HepG2 (cell line): ENCODE results near the gene SMARCB1. TPM values are rescaled to one million over a fixed set of nuclear protein-coding genes. Genes with fewer than 3 reads are reported as not detected.

Experiments used
- ATM ChIP-seq: fragments of 450-650 bp; IDR thresholded peaks from 2 replicates; pipeline ENCODE4 v1.7.1; 2017; ENCODE audit warnings: mild to moderate bottlenecking, borderline replicate concordance
- CBX2 ChIP-seq, 2 experiments: fragments of 200-600 bp in 1 of 2; sonication (generic); formaldehyde crosslinking in 1 of 2; IDR thresholded peaks; 2 replicates each; pipeline versions ENCODE4 v1.7.0 to v1.8.1; 2018 to 2022; ENCODE audit warnings: low read depth in 2 of 2, low read length in 1 of 2, mild to moderate bottlenecking in 1 of 2, missing genetic modification reagents in 1 of 2
- CENPT ChIP-seq: sonication (generic); formaldehyde crosslinking; IDR thresholded peaks from 2 replicates; pipeline ENCODE4 v1.8.0; 2022; ENCODE audit warnings: low read depth, mild to moderate bottlenecking, moderate library complexity, missing genetic modification reagents
- CHD2 ChIP-seq: IDR thresholded peaks from 2 replicates; pipeline ENCODE4 v1.6.1; 2011; ENCODE audit warnings: low read depth, low read length, improper control_type of control experiment
- CREB1 ChIP-seq, 2 experiments: fragments of 450-650 bp in 1 of 2; IDR thresholded peaks; 2 replicates each; pipeline ENCODE4 v1.6.1; 2016 to 2017; ENCODE audit warnings: control low read depth in 1 of 2, mild to moderate bottlenecking in 1 of 2, missing compliant biosample characterization in 1 of 2, missing genetic modification characterization in 1 of 2
- HDAC2 ChIP-seq: sonication (generic); formaldehyde crosslinking; IDR thresholded peaks from 2 replicates; pipeline ENCODE4 v1.4.0; 2020; ENCODE audit warnings: missing genetic modification reagents
- HOXA5 ChIP-seq: sonication (generic); formaldehyde crosslinking; IDR thresholded peaks from 2 replicates; pipeline ENCODE4 v1.4.0; 2020; ENCODE audit warnings: missing genetic modification reagents
- ISL2 ChIP-seq: sonication (generic); formaldehyde crosslinking; IDR thresholded peaks from 2 replicates; pipeline ENCODE4 v1.5.0; 2020; ENCODE audit warnings: missing genetic modification reagents
- MEF2D ChIP-seq: sonication (generic); formaldehyde crosslinking; IDR thresholded peaks from 2 replicates; pipeline ENCODE4 v1.5.1; 2020; ENCODE audit warnings: mild to moderate bottlenecking, missing genetic modification reagents
- RBFOX2 ChIP-seq: fragments of 200-400 bp; formaldehyde crosslinking; IDR thresholded peaks from 2 replicates; pipeline ENCODE4 v1.6.1; 2017; ENCODE audit warnings: low read depth, mild to moderate bottlenecking, low read length
- SMARCC2 ChIP-seq: fragments of 450-650 bp; IDR thresholded peaks from 2 replicates; pipeline ENCODE4 v1.6.1; 2017; ENCODE audit warnings: antibody characterized with exemption, mild to moderate bottlenecking
- SRY ChIP-seq: sonication (generic); formaldehyde crosslinking; IDR thresholded peaks from 2 replicates; pipeline ENCODE4 v1.8.0; 2022; ENCODE audit warnings: mild to moderate bottlenecking, missing genetic modification reagents
- STAG1 ChIP-seq: sonication (generic); formaldehyde crosslinking; IDR thresholded peaks from 2 replicates; pipeline ENCODE4 v1.4.0; 2020; ENCODE audit warnings: missing genetic modification reagents
- U2AF2 ChIP-seq: fragments of 200-400 bp; formaldehyde crosslinking; IDR thresholded peaks from 2 replicates; pipeline ENCODE4 v1.6.1; 2017; ENCODE audit warnings: low read depth, mild to moderate bottlenecking, low read length
- YEATS4 ChIP-seq: sonication (generic); formaldehyde crosslinking; IDR thresholded peaks from 2 replicates; pipeline ENCODE4 v1.4.0; 2020; ENCODE audit warnings: missing genetic modification reagents, borderline replicate concordance
- ZC3H13 ChIP-seq: sonication (generic); formaldehyde crosslinking; IDR thresholded peaks from 2 replicates; pipeline ENCODE4 v1.8.1; 2023; ENCODE audit warnings: mild to moderate bottlenecking, missing genetic modification reagents, moderate library complexity
- ZFP62 ChIP-seq: sonication (generic); formaldehyde crosslinking; IDR thresholded peaks from 2 replicates; pipeline ENCODE4 v1.4.0; 2020; ENCODE audit warnings: missing genetic modification reagents
- ZNF232 ChIP-seq: sonication (generic); formaldehyde crosslinking; IDR thresholded peaks from 2 replicates; pipeline ENCODE4 v1.4.0; 2020; ENCODE audit warnings: missing genetic modification reagents, borderline replicate concordance
- ZNF724P ChIP-seq: sonication (generic); formaldehyde crosslinking; IDR thresholded peaks from 2 replicates; pipeline ENCODE4 v1.8.0; 2022; ENCODE audit warnings: missing genetic modification reagents, borderline replicate concordance
- ZNF761 ChIP-seq: sonication (generic); formaldehyde crosslinking; conservative IDR thresholded peaks from 2 replicates; pipeline ENCODE4 v1.4.0; 2020; ENCODE audit warnings: mild to moderate bottlenecking, missing genetic modification reagents
- ZNF780A ChIP-seq: sonication (generic); formaldehyde crosslinking; IDR thresholded peaks from 2 replicates; pipeline ENCODE4 v1.8.0; 2022; ENCODE audit warnings: mild to moderate bottlenecking, missing genetic modification reagents, moderate library complexity
- polyA plus RNA-seq, 8 experiments: library from polyadenylated mRNA; depleted of rRNA in 3 of 8; stranded (reverse) in 7 of 8; unstranded in 1 of 8; fragments of >200 nt; fragmentation: Illumina TruSeq in 4 of 8; extraction: Trizol in 4 of 8; gene quantifications; 2 replicates each; pipeline versions ENCODE4 v1.2.1 to v1.2.3, GENCODE V29; 2011 to 2016; ENCODE audit warnings: low read depth in 4 of 8, missing spikeins in 1 of 8, mixed read lengths in 1 of 8; ENCODE audit not compliant: insufficient read depth in 1 of 8
- total RNA-seq, 5 experiments: library from RNA; depleted of rRNA; stranded (reverse); fragments of >200 nt; fragmentation: Illumina TruSeq; extraction: Trizol; gene quantifications; 2 replicates each; pipeline ENCODE4 v1.2.3, GENCODE V29; 2016; ENCODE audit warnings: low read depth in 1 of 5
- TF ChIP-seq, protein P1 (sequence below): sonication (generic); formaldehyde crosslinking; IDR thresholded peaks from 2 replicates; pipeline ENCODE4 v1.4.0; 2020; ENCODE audit warnings: missing genetic modification reagents
- TF ChIP-seq, protein P2 (sequence below): sonication (generic); formaldehyde crosslinking; IDR thresholded peaks from 2 replicates; pipeline ENCODE4 v1.5.1; 2020; ENCODE audit warnings: missing genetic modification reagents, mild to moderate bottlenecking, borderline replicate concordance
- TF ChIP-seq, protein P3 (sequence below): sonication (generic); formaldehyde crosslinking; IDR thresholded peaks from 2 replicates; pipeline ENCODE4 v1.8.0; 2022; ENCODE audit warnings: mild to moderate bottlenecking, missing genetic modification reagents
- TF ChIP-seq, protein P4 (sequence below): sonication (generic); formaldehyde crosslinking; IDR thresholded peaks from 2 replicates; pipeline ENCODE4 v1.8.0; 2022; ENCODE audit warnings: missing genetic modification reagents, mild to moderate bottlenecking, moderate library complexity, borderline replicate concordance

SMARCB1 gene
- total and polyA plus RNA-seq, 2 of the 13 experiments (the other 11 are each of a cell fraction or from before 2014, with no cell fraction given) = 74.0 to 166 TPM

DNA sequence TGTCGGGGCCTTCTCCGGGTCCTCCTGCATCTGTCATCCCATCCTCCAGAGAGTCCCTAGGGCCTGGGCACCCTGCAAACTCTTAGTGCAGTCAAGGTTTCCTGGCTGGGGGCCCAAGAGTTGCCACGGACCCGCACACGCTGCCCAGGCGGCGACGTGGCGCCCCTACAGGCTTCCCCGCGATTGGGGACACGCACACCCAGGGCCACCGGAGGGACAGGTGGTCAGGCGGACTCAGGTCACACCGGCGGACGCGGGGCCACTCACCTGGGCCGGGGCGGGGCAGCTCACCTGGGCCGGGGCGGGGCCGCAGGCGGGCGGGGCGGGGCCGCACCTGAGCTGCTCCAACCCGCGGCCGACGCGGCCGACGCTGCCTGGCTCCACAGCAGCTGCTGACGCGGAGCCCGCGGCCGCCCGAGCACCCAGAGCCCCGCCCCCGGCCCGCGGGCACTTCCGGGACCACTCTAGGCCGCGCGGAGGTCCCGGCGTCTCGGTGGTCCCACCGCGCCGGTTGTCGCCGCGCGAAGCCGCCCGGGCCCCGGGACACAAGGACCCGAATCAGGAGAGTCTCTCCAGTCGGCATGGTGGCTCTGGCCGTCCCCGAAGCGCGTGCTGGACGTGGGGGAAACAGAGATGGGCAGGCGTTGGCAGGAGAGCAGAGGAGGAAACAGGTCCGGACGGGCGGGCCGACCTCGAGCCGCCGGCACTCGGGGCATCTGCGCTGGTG is 35.9 kb upstream of the SMARCB1 start, which contains the start of gene ZNF70 (continued):
- TF ChIP-seq ZNF724P (CRISPR knock-in tag) (no peak), ZNF780A (no peak), ATM (no peak), ZNF232 (CRISPR knock-in tag) (no peak), ZNF761 (CRISPR knock-in tag) (no peak), CHD2 (no peak), STAG1 (CRISPR knock-in tag) (peak; percentile 44), YEATS4 (CRISPR knock-in tag) (peak; percentile 85), CENPT (CRISPR knock-in tag) (no peak), RBFOX2 (peak; percentile 91), SMARCC2 (no peak), ZFP62 (CRISPR knock-in tag) (no peak), HDAC2 (no peak), MEF2D (CRISPR knock-in tag) (no peak), CREB1 (IDR thresholded peaks at IDR 0.05) (peak; percentile 26; the same call in 1 of the 2 replicates), CREB1 (CRISPR knock-in tag; IDR thresholded peaks at IDR 0.05) (no peak), ZC3H13 (CRISPR knock-in tag) (no peak), U2AF2 (no peak), ISL2 (no peak), HOXA5 (CRISPR knock-in tag) (no peak), SRY (CRISPR knock-in tag) (peak; percentile 58; the same call in 1 of the 2 replicates), CBX2 (IDR thresholded peaks at IDR 0.05; ENCODE audit: low read depth, low read length) (no peak), CBX2 (CRISPR knock-in tag; IDR thresholded peaks at IDR 0.05; ENCODE audit: low read depth) (no peak)
- TF ChIP-seq, protein P1, sequence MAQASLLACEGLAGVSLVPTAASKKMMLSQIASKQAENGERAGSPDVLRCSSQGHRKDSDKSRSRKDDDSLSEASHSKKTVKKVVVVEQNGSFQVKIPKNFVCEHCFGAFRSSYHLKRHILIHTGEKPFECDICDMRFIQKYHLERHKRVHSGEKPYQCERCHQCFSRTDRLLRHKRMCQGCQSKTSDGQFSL (CRISPR knock-in tag) = no peak
- TF ChIP-seq, protein P2, sequence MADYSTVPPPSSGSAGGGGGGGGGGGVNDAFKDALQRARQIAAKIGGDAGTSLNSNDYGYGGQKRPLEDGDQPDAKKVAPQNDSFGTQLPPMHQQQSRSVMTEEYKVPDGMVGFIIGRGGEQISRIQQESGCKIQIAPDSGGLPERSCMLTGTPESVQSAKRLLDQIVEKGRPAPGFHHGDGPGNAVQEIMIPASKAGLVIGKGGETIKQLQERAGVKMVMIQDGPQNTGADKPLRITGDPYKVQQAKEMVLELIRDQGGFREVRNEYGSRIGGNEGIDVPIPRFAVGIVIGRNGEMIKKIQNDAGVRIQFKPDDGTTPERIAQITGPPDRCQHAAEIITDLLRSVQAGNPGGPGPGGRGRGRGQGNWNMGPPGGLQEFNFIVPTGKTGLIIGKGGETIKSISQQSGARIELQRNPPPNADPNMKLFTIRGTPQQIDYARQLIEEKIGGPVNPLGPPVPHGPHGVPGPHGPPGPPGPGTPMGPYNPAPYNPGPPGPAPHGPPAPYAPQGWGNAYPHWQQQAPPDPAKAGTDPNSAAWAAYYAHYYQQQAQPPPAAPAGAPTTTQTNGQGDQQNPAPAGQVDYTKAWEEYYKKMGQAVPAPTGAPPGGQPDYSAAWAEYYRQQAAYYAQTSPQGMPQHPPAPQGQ (CRISPR knock-in tag) = no peak
- TF ChIP-seq, protein P3, sequence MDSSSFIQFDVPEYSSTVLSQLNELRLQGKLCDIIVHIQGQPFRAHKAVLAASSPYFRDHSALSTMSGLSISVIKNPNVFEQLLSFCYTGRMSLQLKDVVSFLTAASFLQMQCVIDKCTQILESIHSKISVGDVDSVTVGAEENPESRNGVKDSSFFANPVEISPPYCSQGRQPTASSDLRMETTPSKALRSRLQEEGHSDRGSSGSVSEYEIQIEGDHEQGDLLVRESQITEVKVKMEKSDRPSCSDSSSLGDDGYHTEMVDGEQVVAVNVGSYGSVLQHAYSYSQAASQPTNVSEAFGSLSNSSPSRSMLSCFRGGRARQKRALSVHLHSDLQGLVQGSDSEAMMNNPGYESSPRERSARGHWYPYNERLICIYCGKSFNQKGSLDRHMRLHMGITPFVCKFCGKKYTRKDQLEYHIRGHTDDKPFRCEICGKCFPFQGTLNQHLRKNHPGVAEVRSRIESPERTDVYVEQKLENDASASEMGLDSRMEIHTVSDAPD (CRISPR knock-in tag) = no peak
- TF ChIP-seq, protein P4, sequence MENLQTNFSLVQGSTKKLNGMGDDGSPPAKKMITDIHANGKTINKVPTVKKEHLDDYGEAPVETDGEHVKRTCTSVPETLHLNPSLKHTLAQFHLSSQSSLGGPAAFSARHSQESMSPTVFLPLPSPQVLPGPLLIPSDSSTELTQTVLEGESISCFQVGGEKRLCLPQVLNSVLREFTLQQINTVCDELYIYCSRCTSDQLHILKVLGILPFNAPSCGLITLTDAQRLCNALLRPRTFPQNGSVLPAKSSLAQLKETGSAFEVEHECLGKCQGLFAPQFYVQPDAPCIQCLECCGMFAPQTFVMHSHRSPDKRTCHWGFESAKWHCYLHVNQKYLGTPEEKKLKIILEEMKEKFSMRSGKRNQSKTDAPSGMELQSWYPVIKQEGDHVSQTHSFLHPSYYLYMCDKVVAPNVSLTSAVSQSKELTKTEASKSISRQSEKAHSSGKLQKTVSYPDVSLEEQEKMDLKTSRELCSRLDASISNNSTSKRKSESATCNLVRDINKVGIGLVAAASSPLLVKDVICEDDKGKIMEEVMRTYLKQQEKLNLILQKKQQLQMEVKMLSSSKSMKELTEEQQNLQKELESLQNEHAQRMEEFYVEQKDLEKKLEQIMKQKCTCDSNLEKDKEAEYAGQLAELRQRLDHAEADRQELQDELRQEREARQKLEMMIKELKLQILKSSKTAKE (CRISPR knock-in tag) = no peak
